COLO668 (cell line): Measurements from ENCODE around the gene CRYGD.
"Not testable (repeated sequence)": the region's sequence is repeated elsewhere in the genome, so short reads cannot be mapped to it uniquely, and the experiment has no call there.

Experiments
- DNase-seq: peaks from one replicate; lab custom pipeline; 2025; ENCODE audit not compliant: unreplicated experiment; lab: John Stamatoyannopoulos, UW

The CRYGD gene

DNA sequence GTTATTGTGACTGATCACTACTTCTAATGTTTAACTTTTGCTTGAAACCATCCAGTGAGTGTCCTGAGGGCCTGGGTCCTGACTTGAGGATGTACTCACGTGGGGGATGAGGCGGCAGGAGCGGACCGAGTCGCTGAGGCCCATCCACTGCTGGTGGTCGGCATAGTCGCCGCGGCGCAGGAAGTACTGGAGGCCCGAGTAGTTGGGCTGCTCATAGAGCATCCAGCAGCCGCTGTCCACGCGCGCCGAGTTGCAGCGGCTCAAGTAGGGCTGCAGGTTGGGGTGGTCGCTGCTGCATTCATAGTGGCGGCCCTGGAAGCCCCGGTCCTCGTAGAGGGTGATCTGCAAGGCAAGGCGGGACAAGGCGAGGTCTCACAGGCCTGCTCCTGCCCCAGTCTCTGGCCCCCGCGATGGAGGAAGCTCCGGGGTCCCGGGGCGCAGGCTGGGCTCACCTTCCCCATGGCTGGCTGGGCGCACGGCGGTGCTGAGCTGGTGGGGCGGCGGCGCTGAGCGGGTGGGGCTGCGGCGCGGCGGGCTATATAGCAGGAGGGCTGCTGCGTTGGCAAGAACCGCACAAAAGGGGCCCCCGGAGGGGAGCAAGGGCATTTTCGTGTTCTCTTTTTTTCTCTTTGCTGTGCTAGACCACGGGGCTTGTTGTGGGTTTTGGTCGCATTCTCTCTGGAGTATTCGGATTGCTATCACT lies at the start of gene CRYGD:
TSS of gene CRYGD (minus strand) at position 512 of the 703 bp plus-strand sequence. CDS start at position 461, 51 bp downstream.
- not testable (repeated sequence) for DNase-seq

DNA sequence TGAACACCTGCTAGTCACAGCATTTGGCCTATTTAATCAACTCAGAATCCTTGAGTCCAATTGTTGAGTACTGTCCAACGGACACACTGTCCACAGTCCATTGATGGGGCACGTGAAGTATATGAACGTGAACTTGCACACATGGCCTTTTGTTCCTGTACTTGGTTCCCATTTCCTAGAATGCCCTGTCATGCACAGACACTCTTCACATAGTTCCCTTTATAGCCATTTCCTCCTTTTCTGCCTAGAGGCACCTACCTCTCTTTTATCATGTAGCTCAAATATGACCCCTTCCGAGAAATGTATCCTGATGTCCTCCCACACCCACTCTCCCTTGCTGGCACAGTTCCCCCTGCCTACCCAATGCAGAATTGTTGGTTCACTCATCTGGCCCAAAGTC lies 47.8 kb upstream of the CRYGD start:
- no peak for DNase-seq

GRCh38 chr2:208164951-208165755 lies 40.8 kb upstream of the CRYGD start:
- no peak for DNase-seq

DNA sequence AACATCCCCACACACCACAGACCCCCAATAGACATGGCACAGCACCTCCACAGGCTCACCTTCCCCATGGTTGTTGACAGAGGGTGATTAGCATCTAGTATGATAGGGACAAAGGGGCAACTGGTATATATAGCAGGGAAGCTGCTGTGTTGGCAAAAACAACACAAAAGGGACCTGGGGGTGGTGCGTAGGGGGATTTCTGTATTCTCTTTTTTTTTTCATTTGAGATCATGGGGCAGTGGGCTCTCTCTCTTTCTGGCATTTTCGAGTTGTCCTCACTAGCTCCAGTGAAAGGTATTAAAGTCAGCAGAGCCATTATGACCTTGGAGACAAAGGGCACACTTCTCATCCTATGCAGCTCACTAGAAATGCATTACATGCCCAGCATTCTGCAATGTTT lies 39.2 kb upstream of the CRYGD start, which contains the start of gene CRYGA:
TSS of gene CRYGA (minus strand) at position 101 of the 400 bp plus-strand sequence. CDS start at position 68, 33 bp downstream.
- no peak for DNase-seq

DNA sequence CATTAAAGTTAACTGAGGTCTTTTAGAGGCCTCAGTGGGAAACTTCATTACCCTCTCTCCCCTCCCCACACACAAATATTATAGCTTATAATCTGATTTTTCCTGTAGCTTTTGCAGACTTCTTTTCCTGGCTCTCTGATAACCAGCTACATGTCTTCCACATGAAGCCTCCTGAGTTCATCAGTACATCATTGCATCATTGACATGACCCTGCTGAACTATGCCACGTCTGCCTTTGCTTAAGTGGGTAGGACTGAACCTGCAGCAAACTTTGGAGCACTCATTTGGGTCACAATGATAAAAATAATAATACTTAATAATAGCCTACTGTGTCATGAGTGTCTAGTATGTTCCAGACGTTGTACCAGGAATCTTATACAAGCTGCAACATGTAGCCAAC lies 32.1 kb upstream of the CRYGD start:
- DNase-seq = no peak

GRCh38 chr2:208153156-208153555 lies 28.8 kb upstream of the CRYGD start:
- no peak for DNase-seq

DNA sequence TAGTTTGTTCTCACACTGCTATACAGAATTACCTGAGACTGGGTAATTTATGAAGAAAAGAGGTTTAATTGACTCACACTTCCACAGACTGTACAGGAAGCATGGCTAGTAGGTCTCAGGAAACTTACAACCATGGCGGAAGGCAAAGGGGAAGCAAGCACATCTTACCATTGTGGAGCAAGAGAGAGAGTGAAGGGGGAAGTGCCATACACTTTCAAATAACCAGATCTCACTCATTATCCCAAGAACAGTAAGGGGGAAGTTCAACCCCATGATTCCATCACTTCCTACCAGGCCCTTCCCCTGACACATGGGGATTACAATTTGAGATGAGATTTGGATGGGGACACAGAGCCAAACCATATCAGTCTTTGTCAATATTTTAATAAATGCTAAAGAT lies 26.6 kb upstream of the CRYGD start:
- DNase-seq = no peak

GRCh38 chr2:208150094-208150493 lies 25.8 kb upstream of the CRYGD start:
- DNase-seq = no peak

DNA sequence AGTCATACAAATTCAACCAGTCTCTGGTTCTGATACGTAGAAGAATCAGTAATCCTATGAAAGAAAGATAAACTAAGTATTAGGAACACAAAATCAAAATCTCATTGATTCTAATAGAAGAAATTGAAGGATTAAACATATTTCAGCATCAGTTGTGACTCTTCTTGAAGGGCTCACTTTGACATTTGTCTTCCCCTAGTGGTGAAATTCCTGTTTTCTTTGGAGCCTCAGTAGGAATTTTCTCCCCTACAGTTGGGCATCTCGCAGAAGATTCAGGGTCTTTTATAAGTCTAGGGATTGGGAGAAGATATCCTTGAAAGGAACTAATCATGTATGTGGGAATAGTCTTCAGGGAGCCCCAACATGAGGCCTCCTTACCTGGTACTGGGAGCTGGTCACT lies 24.5 kb upstream of the CRYGD start:
- DNase-seq = no peak

DNA sequence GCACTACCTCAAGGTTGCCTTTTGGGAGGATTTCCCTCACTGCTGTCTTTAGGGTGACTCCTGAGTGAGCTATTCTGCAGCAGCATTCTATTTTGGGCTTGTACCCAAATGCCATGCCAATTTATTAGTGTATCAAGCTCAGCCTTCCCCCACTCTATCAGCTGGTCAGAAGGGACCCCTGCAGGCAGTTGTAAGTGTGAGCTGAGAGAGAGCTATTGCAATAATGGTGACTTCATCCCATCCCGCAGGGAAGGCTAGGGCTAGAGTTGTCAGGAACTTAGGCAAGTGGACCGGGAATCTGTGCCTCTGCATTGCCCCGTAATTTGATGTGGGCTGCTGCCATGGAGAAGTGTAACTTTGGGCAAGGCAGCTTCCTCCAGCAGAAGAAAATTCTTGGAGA lies 23.4 kb upstream of the CRYGD start:
- DNase-seq = no peak

- DNase-seq = no peak
Measured at GRCh38 chr2:208147008-208147407, 22.7 kb upstream of the CRYGD start.

- DNase-seq = no peak
Measured at GRCh38 chr2:208146006-208146405, 21.7 kb upstream of the CRYGD start, which contains the start of gene CRYGB. Gene CRYGB (minus strand): TSS chr2:208146158. CDS start chr2:208146120, 38 bp downstream.

GRCh38 chr2:208142925-208143799 lies 18.8 kb upstream of the CRYGD start:
- peak; percentile 31 for DNase-seq

DNA sequence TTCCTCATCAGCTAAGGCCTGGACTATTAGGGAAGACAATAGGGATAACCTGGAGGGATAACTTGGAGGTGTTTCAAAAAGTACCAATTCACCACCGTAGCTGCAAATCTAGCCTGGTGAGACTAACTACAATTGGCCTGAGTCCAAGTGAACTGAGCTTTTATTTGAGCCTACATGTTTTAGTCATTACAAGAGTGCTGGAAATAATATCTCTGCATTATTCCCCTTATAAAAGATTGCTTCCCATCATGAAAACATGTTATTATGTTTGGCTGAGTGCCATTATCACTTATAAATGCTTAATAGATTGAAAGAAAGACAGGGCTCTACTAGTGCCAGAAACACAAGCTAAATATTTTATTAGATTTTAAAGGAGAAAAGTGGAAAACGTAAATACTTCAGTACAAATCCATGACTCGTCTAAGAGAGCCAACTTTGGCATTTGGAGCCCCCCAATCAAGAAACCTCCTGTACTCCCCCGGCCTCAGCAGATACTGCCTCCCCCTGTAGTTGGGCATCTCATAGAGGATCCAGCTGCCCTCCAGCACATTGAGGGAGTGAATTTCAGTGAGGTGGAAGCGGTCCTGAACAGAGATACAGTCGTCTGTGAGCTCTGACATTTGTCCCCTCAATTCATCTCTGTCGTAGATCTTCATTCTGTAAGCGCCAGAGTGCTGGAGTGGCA lies 18.1 kb upstream of the CRYGD start:
- DNase-seq = no peak

DNA sequence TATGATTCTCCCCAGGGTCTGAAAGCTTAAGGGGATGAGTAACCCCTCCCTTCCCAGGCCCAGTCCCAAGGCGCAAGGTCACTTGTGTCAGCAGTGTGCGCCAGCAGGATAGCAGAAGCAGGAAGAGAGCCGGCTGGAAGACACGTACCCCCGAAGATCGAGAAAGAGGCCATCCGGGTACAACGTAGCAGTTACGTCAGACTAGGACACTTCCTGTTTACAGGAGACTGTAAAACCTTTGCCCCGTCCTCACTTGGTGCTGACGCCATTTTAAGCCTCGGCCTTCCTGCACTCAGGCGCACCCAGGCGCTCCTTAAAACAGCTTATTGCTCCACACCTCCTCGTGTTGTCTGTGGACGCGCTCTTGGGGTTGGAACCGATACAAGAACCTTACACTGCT lies 15.1 kb upstream of the CRYGD start:
- DNase-seq = no peak

GRCh38 chr2:208138334-208138733 lies 14.0 kb upstream of the CRYGD start:
- DNase-seq = not testable (repeated sequence)

DNA sequence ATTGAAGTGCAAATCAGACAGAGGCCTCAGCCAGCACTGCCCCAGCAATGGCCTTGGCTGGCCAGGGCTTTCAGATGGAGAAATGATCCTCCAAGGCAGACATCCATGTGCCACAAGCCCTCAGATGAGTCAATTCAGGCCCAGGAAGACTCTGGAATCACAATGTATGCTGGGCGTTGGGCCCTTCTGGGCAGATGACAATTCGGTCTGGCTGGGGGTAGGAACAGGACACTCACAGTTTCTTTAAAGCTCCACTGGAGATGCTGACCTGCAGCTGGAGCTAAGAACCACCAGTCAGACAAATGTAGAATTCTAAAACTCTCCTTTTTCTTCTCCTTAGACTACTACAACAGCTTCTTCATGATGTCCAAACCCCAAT lies 12.4 kb upstream of the CRYGD start:
- DNase-seq = no peak

GRCh38 chr2:208135794-208136715 lies 11.7 kb upstream of the CRYGD start:
- no peak for DNase-seq

GRCh38 chr2:208134928-208135586 lies 10.7 kb upstream of the CRYGD start:
- DNase-seq = no peak
